HepG2 (cell line): ENCODE measurements around the gene IL32. TPM values are rescaled to one million over a fixed set of nuclear protein-coding genes. Genes with fewer than 3 reads are reported as not detected.

Source experiments
- ATF7-NPFF ChIP-seq: sonication (generic); formaldehyde crosslinking; IDR thresholded peaks from 2 replicates; pipeline ENCODE4 v1.8.1; 2023; ENCODE audit warnings: mild to moderate bottlenecking, low read depth, missing genetic modification reagents, moderate library complexity
- CCAR2 ChIP-seq: fragments of 200-400 bp; formaldehyde crosslinking; optimal IDR thresholded peaks from 2 replicates; pipeline ENCODE3; 2018; ENCODE audit warnings: low read depth, mild to moderate bottlenecking, low read length, moderate library complexity
- DMAP1 ChIP-seq: IDR thresholded peaks from 2 replicates; pipeline ENCODE4 v1.6.1; 2016
- MAZ ChIP-seq, 2 experiments: sonication (generic) in 1 of 2; formaldehyde crosslinking in 1 of 2; IDR thresholded peaks; 2 replicates each; pipeline versions ENCODE4 v1.5.0 to v1.6.1; 2012 to 2020; ENCODE audit warnings: low read depth in 2 of 2, mild to moderate bottlenecking in 2 of 2, borderline replicate concordance in 1 of 2, improper control_type of control experiment in 1 of 2, low read length in 1 of 2, missing genetic modification reagents in 1 of 2, moderate library complexity in 1 of 2
- NFIC ChIP-seq: IDR thresholded peaks from 2 replicates; pipeline ENCODE4 v1.6.1; 2012; ENCODE audit warnings: mild to moderate bottlenecking, low read length, inconsistent platforms
- NONO ChIP-seq, 2 experiments: fragments of 450-650 bp in 1 of 2; sonication (generic) in 1 of 2; formaldehyde crosslinking in 1 of 2; IDR thresholded peaks in 1 of 2; conservative IDR thresholded peaks in 1 of 2; 2 replicates each; pipeline versions ENCODE4 v1.6.1 to v1.8.0; 2017 to 2022; ENCODE audit warnings: mild to moderate bottlenecking in 1 of 2, missing genetic modification reagents in 1 of 2, moderate library complexity in 1 of 2
- SALL2 ChIP-seq: sonication (generic); formaldehyde crosslinking; IDR thresholded peaks from 2 replicates; pipeline ENCODE4 v1.8.1; 2023; ENCODE audit warnings: mild to moderate bottlenecking, missing genetic modification reagents, inconsistent platforms
- SNAI1 ChIP-seq: sonication (generic); formaldehyde crosslinking; IDR thresholded peaks from 2 replicates; pipeline ENCODE4 v1.5.0; 2020; ENCODE audit warnings: mild to moderate bottlenecking, missing genetic modification reagents, borderline replicate concordance
- SOX6 ChIP-seq, 2 experiments: fragments of 450-650 bp in 1 of 2; sonication (generic) in 1 of 2; formaldehyde crosslinking in 1 of 2; IDR thresholded peaks; 2 replicates each; pipeline versions ENCODE4 v1.4.0 to v1.6.1; 2017 to 2020; ENCODE audit warnings: antibody characterized with exemption in 1 of 2, mild to moderate bottlenecking in 1 of 2, missing genetic modification reagents in 1 of 2
- YEATS2 ChIP-seq: sonication (generic); formaldehyde crosslinking; IDR thresholded peaks from 2 replicates; pipeline ENCODE4 v1.4.0; 2020; ENCODE audit warnings: missing genetic modification reagents, borderline replicate concordance
- ZBTB39 ChIP-seq: sonication (generic); formaldehyde crosslinking; IDR thresholded peaks from 2 replicates; pipeline ENCODE4 v1.5.0; 2020; ENCODE audit warnings: missing genetic modification reagents
- ZFX ChIP-seq: sonication (generic); formaldehyde crosslinking; IDR thresholded peaks from 2 replicates; pipeline ENCODE4 v1.4.0; 2020; ENCODE audit warnings: mild to moderate bottlenecking, low read depth, missing genetic modification reagents, moderate library complexity
- ZNF207 ChIP-seq: fragments of 450-650 bp; IDR thresholded peaks from 2 replicates; pipeline ENCODE4 v1.6.1; 2016; ENCODE audit warnings: antibody characterized with exemption, borderline replicate concordance
- ZNF558 ChIP-seq: sonication (generic); formaldehyde crosslinking; IDR thresholded peaks from 2 replicates; pipeline ENCODE4 v1.9.0; 2022; ENCODE audit warnings: mild to moderate bottlenecking, missing genetic modification reagents, borderline replicate concordance
- ZNF574 ChIP-seq: sonication (generic); formaldehyde crosslinking; IDR thresholded peaks from 2 replicates; pipeline ENCODE4 v1.4.0; 2020; ENCODE audit warnings: missing genetic modification reagents
- ZNF75D ChIP-seq: sonication (generic); formaldehyde crosslinking; IDR thresholded peaks from 2 replicates; pipeline ENCODE4 v1.8.1; 2023; ENCODE audit warnings: missing genetic modification reagents, mild to moderate bottlenecking, borderline replicate concordance
- ZNF841 ChIP-seq: sonication (generic); formaldehyde crosslinking; IDR thresholded peaks from 2 replicates; pipeline ENCODE4 v1.8.1; 2023; ENCODE audit warnings: missing genetic modification reagents, borderline replicate concordance
- polyA plus RNA-seq, 8 experiments: library from polyadenylated mRNA; depleted of rRNA in 3 of 8; stranded (reverse) in 7 of 8; unstranded in 1 of 8; fragments of >200 nt; fragmentation: Illumina TruSeq in 4 of 8; extraction: Trizol in 4 of 8; gene quantifications; 2 replicates each; pipeline versions ENCODE4 v1.2.1 to v1.2.3, GENCODE V29; 2011 to 2016; ENCODE audit warnings: low read depth in 4 of 8, missing spikeins in 1 of 8, mixed read lengths in 1 of 8; ENCODE audit not compliant: insufficient read depth in 1 of 8
- total RNA-seq, 5 experiments: library from RNA; depleted of rRNA; stranded (reverse); fragments of >200 nt; fragmentation: Illumina TruSeq; extraction: Trizol; gene quantifications; 2 replicates each; pipeline ENCODE4 v1.2.3, GENCODE V29; 2016; ENCODE audit warnings: low read depth in 1 of 5

IL32 gene
- total and polyA plus RNA-seq, 2 of the 13 experiments (the other 11 are each of a cell fraction or from before 2014, with no cell fraction given), result 115 to 165 TPM

GRCh38 chr16:3059041-3059722 lies 6.3 kb upstream of the IL32 start (continued):
- peak; percentile 33; the same call in 1 of the 2 replicates for TF ChIP-seq YEATS2 (CRISPR knock-in tag)
- 0 out of 2 replicates have a peak, but pooled peaks have one; percentile 45 for TF ChIP-seq SNAI1
- TF ChIP-seq SOX6 (IDR thresholded peaks at IDR 0.05), result no peak
- peak; percentile 46; the same call in 1 of the 2 replicates for TF ChIP-seq SOX6 (CRISPR knock-in tag; IDR thresholded peaks at IDR 0.05)
- peak; percentile 59; the same call in 1 of the 2 replicates for TF ChIP-seq ZBTB39 (CRISPR knock-in tag)
- TF ChIP-seq ZNF558 (CRISPR knock-in tag), result peak; percentile 28; the same call in 1 of the 2 replicates
- peak; percentile 65; the same call in 1 of the 2 replicates for TF ChIP-seq MAZ (IDR thresholded peaks at IDR 0.05; ENCODE audit: borderline replicate concordance, low read depth, low read length)
- TF ChIP-seq MAZ (CRISPR knock-in tag; IDR thresholded peaks at IDR 0.05; ENCODE audit: low read depth), result peak; percentile 99
- no peak for TF ChIP-seq NFIC
- no peak for TF ChIP-seq ZNF75D (CRISPR knock-in tag)
- TF ChIP-seq SALL2 (CRISPR knock-in tag), result 0 out of 2 replicates have a peak, but pooled peaks have one; percentile 71
- TF ChIP-seq ZFX (CRISPR knock-in tag), result peak; percentile 76
- no peak for TF ChIP-seq NONO (IDR thresholded peaks at IDR 0.05)
- peak; percentile 92 for TF ChIP-seq NONO (CRISPR knock-in tag; conservative IDR thresholded peaks at IDR 0.05)
- TF ChIP-seq ATF7-NPFF (CRISPR knock-in tag), result 0 out of 2 replicates have a peak, but pooled peaks have one; percentile 46
- TF ChIP-seq DMAP1 (CRISPR knock-in tag), result peak; percentile 61
- TF ChIP-seq ZNF841, result no peak
- no peak for TF ChIP-seq CCAR2
- TF ChIP-seq ZNF574 (CRISPR knock-in tag), result peak; percentile 78
- TF ChIP-seq ZNF207, result no peak
